Caco-2 (cell line): Measurements from ENCODE around the gene MCTS1. TPM values are rescaled to one million over a fixed set of nuclear protein-coding genes. Genes with fewer than 3 reads are reported as not detected.

Experiments
- BruUV-seq: library from RNA; stranded (reverse); fragments of 400-500 nt; replicated peaks from 2 replicates; lab custom pipeline; 2021; lab: Mats Ljungman, UMichigan
- CTCF ChIA-PET: fragments of 300-600 bp; sonication (Branson Sonifier 250); formaldehyde crosslinking; loops from one replicate; lab custom pipeline; 2022; ENCODE audit warnings: antibody characterized with exemption; lab: Charles Lee
- POLR2A ChIA-PET: fragments of 300-600 bp; sonication (Branson Sonifier 250); formaldehyde crosslinking; loops from one replicate; lab custom pipeline; 2022; ENCODE audit warnings: antibody characterized with exemption; lab: Charles Lee
- DNase-seq, 2 experiments: peaks; one replicate each; pipeline versions ENCODE4 v3.0.0 to v3.0.0-alpha.2; 2020 to 2022
- H3K27me3 ChIP-seq: replicated peaks from 2 replicates; pipeline ENCODE4 v1.6.0; 2011; ENCODE audit warnings: low read length; ENCODE audit not compliant: control insufficient read depth, insufficient read depth
- H3K36me3 ChIP-seq: 2 replicates; pipeline ENCODE4 v1.5.1; 2011; ENCODE audit warnings: low read length; ENCODE audit not compliant: control insufficient read depth, insufficient read depth
- H3K4me1 ChIP-seq: fragments of 250-450 bp; sonication (Bioruptor Pico); 2 replicates; pipeline ENCODE4 v1.5.1; 2020; ENCODE audit warnings: mild to moderate bottlenecking
- H3K4me3 ChIP-seq: 2 replicates; pipeline ENCODE4 v1.5.1; 2011; ENCODE audit warnings: low read depth, mild to moderate bottlenecking, control low read depth, low read length
- H3K9me3 ChIP-seq: fragments of 250-450 bp; sonication (Bioruptor Pico); 2 replicates; pipeline ENCODE4 v1.5.1; 2020; ENCODE audit warnings: mild to moderate bottlenecking, moderate library complexity
- H3K27ac Mint-ChIP-seq: one replicate; pipeline ENCODE4 v1.8.0; 2022; ENCODE audit warnings: mixed read lengths; ENCODE audit not compliant: unreplicated experiment
- H3K27me3 Mint-ChIP-seq: one replicate; pipeline ENCODE4 v1.8.0; 2022; ENCODE audit warnings: mixed read lengths; ENCODE audit not compliant: insufficient read depth, unreplicated experiment
- H3K36me3 Mint-ChIP-seq: one replicate; pipeline ENCODE4 v1.8.0; 2022; ENCODE audit warnings: mild to moderate bottlenecking, mixed read lengths; ENCODE audit not compliant: insufficient read depth, unreplicated experiment
- H3K4me1 Mint-ChIP-seq: one replicate; pipeline ENCODE4 v1.8.0; 2022; ENCODE audit warnings: low read depth, mixed read lengths; ENCODE audit not compliant: unreplicated experiment
- H3K4me3 Mint-ChIP-seq: one replicate; pipeline ENCODE4 v1.8.0; 2022; ENCODE audit warnings: mild to moderate bottlenecking, moderate library complexity, mixed read lengths; ENCODE audit not compliant: unreplicated experiment
- H3K9me3 Mint-ChIP-seq: one replicate; pipeline ENCODE4 v1.8.0; 2022; ENCODE audit warnings: mixed read lengths; ENCODE audit not compliant: unreplicated experiment
- CTCF ChIP-seq, 2 experiments: fragments of 200-600 bp in 1 of 2; IDR thresholded peaks; 1 replicate in 1 of 2; 2 replicates in 1 of 2; pipeline versions ENCODE4 v1.5.1 to v1.8.0; 2011 to 2022; ENCODE audit warnings: antibody characterized with exemption in 1 of 2, control low read depth in 1 of 2, inconsistent platforms in 1 of 2, low read depth in 1 of 2, low read length in 1 of 2, mild to moderate bottlenecking in 1 of 2, moderate library complexity in 1 of 2; ENCODE audit not compliant: insufficient read depth in 1 of 2, severe bottlenecking in 1 of 2, unreplicated experiment in 1 of 2
- intact Hi-C: fragments of 100-400 bp; cut with micrococcal nuclease; formaldehyde crosslinking; loops from one replicate; pipeline ENCODE4 v1.10.0; 2022; ENCODE audit not compliant: unreplicated experiment
- total RNA-seq: library from RNA; stranded (reverse); gene quantifications from 2 replicates; pipeline ENCODE4 v1.2.3, GENCODE V29; 2022

Gene MCTS1
- total RNA-seq, 1 experiment from 2014 or later, result 50.5 TPM

GRCh38 chrX:120561634-120562568 lies 42.0 kb upstream of the MCTS1 start:
- TF ChIP-seq CTCF (IDR thresholded peaks at IDR 0.05; ENCODE audit: insufficient read depth in 1 of 2, low read depth in 1 of 2, low read length in 1 of 2, severe bottlenecking in 1 of 2, unreplicated experiment in 1 of 2), result no peak
- Mint-ChIP-seq H3K4me3 (peak overlapping the region; percentile 95), H3K4me1 (peaks cover 8% of the 10 kb centered on the region), H3K27ac (peak overlapping the region; percentile 98), H3K9me3 (no peaks in the 10 kb centered on the region), H3K27me3 (no peaks in the 10 kb centered on the region), H3K36me3 (peaks cover 12% of the 10 kb centered on the region)
- peaks cover 20% of the 10 kb centered on the region for H3K4me1 ChIP-seq
- ChIA-PET POLR2A (interaction anchor here (0.6 to 2.5 kb wide), 6 partner anchors 9 to 1084 kb away, joined by 3 to 28 read pairs (median 4); partner anchors contain the start of gene MCTS1), CTCF (interaction anchor here (0.6 to 1.5 kb wide), 3 partner anchors 42 to 1084 kb away, joined by 3 to 5 read pairs (median 5); partner anchors contain the start of gene MCTS1)
- BruUV-seq, result TSS peak; percentile 98
- H3K36me3 ChIP-seq, result no peaks in the 10 kb centered on the region
- H3K4me3 ChIP-seq, result peak overlapping the region; percentile 72
- H3K9me3 ChIP-seq, result no peaks in the 10 kb centered on the region
- no peaks in the 10 kb centered on the region for H3K27me3 ChIP-seq
- intact Hi-C loops, result loop anchor here (1.0 to 5.0 kb wide), 2 partner anchors 42 to 50 kb away; partner anchors contain the start of gene MCTS1
- no peak for DNase-seq

DNA sequence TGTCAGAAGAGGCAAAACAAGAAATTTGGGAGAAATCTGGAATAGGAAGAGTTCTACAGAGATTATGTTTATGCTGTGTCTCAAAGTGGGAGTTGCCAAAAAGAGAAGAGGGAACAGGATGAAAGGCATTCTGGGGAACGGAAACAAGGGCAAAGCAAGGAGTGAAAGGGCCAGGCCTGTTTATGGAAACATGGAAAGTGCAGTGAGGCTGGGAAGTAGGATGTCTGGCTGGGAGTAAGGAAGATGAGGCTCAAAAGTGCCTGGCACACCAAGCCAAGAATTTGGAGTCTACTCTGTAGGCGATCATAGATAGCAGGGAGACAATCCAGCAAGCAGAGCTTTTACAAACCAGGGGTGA lies 41.4 kb upstream of the MCTS1 start:
- POLR2A ChIA-PET, result no interaction called here
- Histone ChIP-seq H3K36me3 (no peaks in the 10 kb centered on the region), H3K27me3 (no peaks in the 10 kb centered on the region), H3K4me1 (peaks cover 20% of the 10 kb centered on the region), H3K4me3 (no peak overlapping the region), H3K9me3 (no peaks in the 10 kb centered on the region)
- intact Hi-C loops, result loop anchor here (5.0 kb wide), 1 partner anchor 50 kb away; no protein-coding TSS in a partner anchor
- no peaks in the 10 kb centered on the region for H3K27me3 Mint-ChIP-seq
- no peak for DNase-seq
- CTCF ChIA-PET, result no interaction called here
- no TSS peak for BruUV-seq
- H3K4me1 Mint-ChIP-seq, result peaks cover 8% of the 10 kb centered on the region
- TF ChIP-seq CTCF (IDR thresholded peaks at IDR 0.05; ENCODE audit: insufficient read depth in 1 of 2, low read depth in 1 of 2, low read length in 1 of 2, severe bottlenecking in 1 of 2, unreplicated experiment in 1 of 2), result no peak
- peaks cover 12% of the 10 kb centered on the region for H3K36me3 Mint-ChIP-seq
- no peak overlapping the region for H3K4me3 Mint-ChIP-seq
- peak overlapping the region; percentile 98 for H3K27ac Mint-ChIP-seq
- no peaks in the 10 kb centered on the region for H3K9me3 Mint-ChIP-seq

- H3K9me3 ChIP-seq, result no peaks in the 10 kb centered on the region
- peaks cover 8% of the 10 kb centered on the region for H3K4me1 Mint-ChIP-seq
- ChIA-PET POLR2A (no interaction called here), CTCF (no interaction called here)
- no peak overlapping the region for H3K4me3 ChIP-seq
- no peaks in the 10 kb centered on the region for H3K9me3 Mint-ChIP-seq
- H3K4me3 Mint-ChIP-seq, result no peak overlapping the region
- no peaks in the 10 kb centered on the region for H3K36me3 ChIP-seq
- no peak for DNase-seq
- peaks cover 12% of the 10 kb centered on the region for H3K36me3 Mint-ChIP-seq
- BruUV-seq, result no TSS peak
- H3K27ac Mint-ChIP-seq, result no peak overlapping the region
- H3K27me3 Mint-ChIP-seq, result no peaks in the 10 kb centered on the region
- TF ChIP-seq CTCF (IDR thresholded peaks at IDR 0.05; ENCODE audit: insufficient read depth in 1 of 2, low read depth in 1 of 2, low read length in 1 of 2, severe bottlenecking in 1 of 2, unreplicated experiment in 1 of 2), result no peak
- intact Hi-C loops, result loop anchor here (5.0 kb wide), 1 partner anchor 53 kb away; no protein-coding TSS in a partner anchor
- peaks cover 34% of the 10 kb centered on the region for H3K4me1 ChIP-seq
- H3K27me3 ChIP-seq, result no peaks in the 10 kb centered on the region
These were observed 39.0 kb upstream of the MCTS1 start for GRCh38 chrX:120564925-120565324.
